ENCODE data around the gene POMZP3.
A peak's percentile ranks its signal among the peaks of the same experiment; 100 is the strongest.
"Not testable (repeated sequence)": the region's sequence is repeated elsewhere in the genome, so short reads cannot be mapped to it uniquely, and the experiment has no call there.

DNA sequence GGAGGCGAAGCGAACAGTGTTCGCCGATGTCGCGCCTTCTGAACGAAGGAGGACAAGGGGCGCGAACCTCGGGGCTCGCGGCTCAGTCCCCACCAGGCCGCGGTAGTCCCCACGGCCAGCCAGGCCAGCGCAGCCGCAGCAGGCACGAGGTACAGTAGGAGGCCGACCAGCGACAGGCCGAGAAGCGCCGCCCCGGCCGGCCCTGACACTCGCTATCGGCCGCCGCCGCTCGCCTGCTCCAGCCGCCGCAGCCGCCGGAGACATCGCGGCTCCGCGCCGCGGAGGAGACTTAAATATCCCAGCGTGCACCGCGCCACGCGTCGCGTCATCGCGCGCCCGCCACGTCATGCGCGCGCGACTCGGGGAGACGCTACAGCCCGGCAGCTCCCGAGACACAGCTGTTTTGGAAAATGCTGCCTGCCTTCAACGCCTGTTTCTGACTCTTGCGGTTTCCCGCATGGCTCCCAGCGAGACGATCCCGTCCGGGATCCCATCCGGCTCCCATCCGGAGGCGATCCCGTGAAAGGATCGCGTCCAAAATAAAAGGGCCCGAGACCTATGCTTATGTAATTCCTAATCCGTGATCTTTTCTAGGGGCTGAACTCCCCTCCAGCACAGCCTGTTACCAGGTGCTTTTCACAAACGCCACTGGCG lies at the start of gene POMZP3:
- peak in 2 of 3 donors; percentile 57 to 77 for TF ChIP-seq POLR2AphosphoS5 (IDR thresholded peaks at IDR 0.05)
- TF ChIP-seq EP300 (IDR thresholded peaks at IDR 0.05; ENCODE audit: low read depth): not testable (repeated sequence)
- TF ChIP-seq, protein P1, sequence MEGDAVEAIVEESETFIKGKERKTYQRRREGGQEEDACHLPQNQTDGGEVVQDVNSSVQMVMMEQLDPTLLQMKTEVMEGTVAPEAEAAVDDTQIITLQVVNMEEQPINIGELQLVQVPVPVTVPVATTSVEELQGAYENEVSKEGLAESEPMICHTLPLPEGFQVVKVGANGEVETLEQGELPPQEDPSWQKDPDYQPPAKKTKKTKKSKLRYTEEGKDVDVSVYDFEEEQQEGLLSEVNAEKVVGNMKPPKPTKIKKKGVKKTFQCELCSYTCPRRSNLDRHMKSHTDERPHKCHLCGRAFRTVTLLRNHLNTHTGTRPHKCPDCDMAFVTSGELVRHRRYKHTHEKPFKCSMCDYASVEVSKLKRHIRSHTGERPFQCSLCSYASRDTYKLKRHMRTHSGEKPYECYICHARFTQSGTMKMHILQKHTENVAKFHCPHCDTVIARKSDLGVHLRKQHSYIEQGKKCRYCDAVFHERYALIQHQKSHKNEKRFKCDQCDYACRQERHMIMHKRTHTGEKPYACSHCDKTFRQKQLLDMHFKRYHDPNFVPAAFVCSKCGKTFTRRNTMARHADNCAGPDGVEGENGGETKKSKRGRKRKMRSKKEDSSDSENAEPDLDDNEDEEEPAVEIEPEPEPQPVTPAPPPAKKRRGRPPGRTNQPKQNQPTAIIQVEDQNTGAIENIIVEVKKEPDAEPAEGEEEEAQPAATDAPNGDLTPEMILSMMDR (IDR thresholded peaks at IDR 0.05): not testable (repeated sequence)

Measured in transverse colon (tissue), 4 donors.